NOMO-1 treated with DMSO at 0.1 percent for 48 hours (cell line): ENCODE results near the gene MAFG.

ENCODE experiments used
- DNase-seq: peaks from one replicate; lab custom pipeline; 2025; ENCODE audit not compliant: unreplicated experiment; lab: John Stamatoyannopoulos, UW

MAFG gene

GRCh38 chr17:81909966-81910839 lies 17.3 kb downstream of the MAFG start:
- DNase-seq, result no peak

GRCh38 chr17:81909231-81909630 lies 18.3 kb downstream of the MAFG start:
- no peak for DNase-seq

GRCh38 chr17:81908793-81909192 lies 18.7 kb downstream of the MAFG start:
- no peak for DNase-seq

GRCh38 chr17:81907219-81908145 lies 20.1 kb downstream of the MAFG start:
- no peak for DNase-seq

- DNase-seq, result no peak
Observed at GRCh38 chr17:81906476-81907218, 20.9 kb downstream of the MAFG start.

GRCh38 chr17:81905993-81906392 lies 21.5 kb downstream of the MAFG start:
- DNase-seq, result no peak

GRCh38 chr17:81905424-81905875 lies 22.1 kb downstream of the MAFG start:
- no peak for DNase-seq

- no peak for DNase-seq
Observed at GRCh38 chr17:81904600-81905423, 22.7 kb downstream of the MAFG start.

GRCh38 chr17:81903896-81904599 lies 23.5 kb downstream of the MAFG start:
- no peak for DNase-seq

GRCh38 chr17:81903415-81903831 lies 24.1 kb downstream of the MAFG start:
- no peak for DNase-seq

GRCh38 chr17:81902653-81903414 lies 24.7 kb downstream of the MAFG start:
- no peak for DNase-seq

GRCh38 chr17:81902023-81902652 lies 25.4 kb downstream of the MAFG start, which contains the start of gene NPB:
Gene NPB (plus strand): TSS chr17:81902238. CDS start chr17:81902278, 40 bp downstream.
- DNase-seq, result no peak

GRCh38 chr17:81901167-81902022 lies 26.1 kb downstream of the MAFG start:
- no peak for DNase-seq

GRCh38 chr17:81900181-81900820 lies 27.2 kb downstream of the MAFG start:
- no peak for DNase-seq

GRCh38 chr17:81899514-81900166 lies 27.9 kb downstream of the MAFG start:
- DNase-seq, result no peak

GRCh38 chr17:81898885-81899284 lies 28.6 kb downstream of the MAFG start:
- DNase-seq, result no peak
